Vagina (tissue), 2 donors: ENCODE measurements around the gene RGS10. TPM values are rescaled to one million over a fixed set of nuclear protein-coding genes. Genes with fewer than 3 reads are reported as not detected.

Experiments
- DNase-seq, 2 donors: peaks; one replicate each; pipeline ENCODE4 v3.0.0-alpha.2; 2017; ENCODE audit errors: extremely low spot score in 2 of 2
- H3K27ac ChIP-seq: fragments of 200-600 bp; sonication (generic); one replicate; pipeline ENCODE4 v1.5.1; 2019
- H3K27me3 ChIP-seq: fragments of 200-600 bp; sonication (generic); one replicate; pipeline ENCODE4 v1.5.1; 2019
- H3K36me3 ChIP-seq, 2 donors: fragments of 200-600 bp; sonication (generic); one replicate each; pipeline ENCODE4 v1.5.1; 2017 to 2019
- H3K4me1 ChIP-seq: fragments of 200-600 bp; sonication (generic); one replicate; pipeline ENCODE4 v1.5.1; 2019
- H3K4me3 ChIP-seq, 2 donors: fragments of 200-600 bp; sonication (generic); 1 replicate in 1 of 2; 2 replicates in 1 of 2; pipeline ENCODE4 v1.5.1; 2016 to 2019
- H3K9me3 ChIP-seq: fragments of 200-600 bp; sonication (generic); one replicate; pipeline ENCODE4 v1.5.1; 2019
- CTCF ChIP-seq, 3 experiments: fragments of 450-650 bp in 2 of 3; fragments of 200-600 bp in 1 of 3; sonication (generic) in 1 of 3; IDR thresholded peaks; one replicate each; pipeline ENCODE4 v1.5.1; 2017 to 2019; ENCODE audit warnings: antibody characterized with exemption in 3 of 3, mild to moderate bottlenecking in 2 of 3, moderate library complexity in 2 of 3
- POLR2A ChIP-seq, 2 donors: fragments of 450-650 bp; IDR thresholded peaks; one replicate each; pipeline ENCODE4 v1.6.1; 2017; ENCODE audit warnings: antibody characterized with exemption in 2 of 2, mild to moderate bottlenecking in 2 of 2, moderate library complexity in 2 of 2
- POLR2AphosphoS5 ChIP-seq, 2 donors: sonication (generic); formaldehyde crosslinking; IDR thresholded peaks; one replicate each; pipeline ENCODE4 v1.9.0; 2017; ENCODE audit warnings: antibody characterized with exemption in 2 of 2, mild to moderate bottlenecking in 2 of 2, low read depth in 1 of 2; ENCODE audit not compliant: insufficient read depth in 1 of 2
- intact Hi-C: fragments of 100-400 bp; cut with DNase I; formaldehyde crosslinking; loops from one replicate; pipeline ENCODE4 v1.15.1; 2023
- total RNA-seq: library from RNA; depleted of rRNA; stranded (reverse); fragments of >200 nt; gene quantifications from one replicate; pipeline ENCODE4 v1.2.3, GENCODE V29; 2016

RGS10 gene
- total RNA-seq, 1 donor from 2014 or later, result 63.6 TPM

GRCh38 chr10:119477444-119477843 lies 65.1 kb downstream of the RGS10 start:
- Histone ChIP-seq H3K4me3 (no peak overlapping the region), H3K36me3 (no peaks in the 10 kb centered on the region), H3K27ac (no peak overlapping the region), H3K9me3 (no peaks in the 10 kb centered on the region), H3K4me1 (peaks cover 5% of the 10 kb centered on the region), H3K27me3 (no peaks in the 10 kb centered on the region)
- no peak for DNase-seq
- no peak for TF ChIP-seq POLR2AphosphoS5 (IDR thresholded peaks at IDR 0.05; ENCODE audit: insufficient read depth in 1 of 2, low read depth in 1 of 2)
- no peak for TF ChIP-seq POLR2A (IDR thresholded peaks at IDR 0.05)
- TF ChIP-seq CTCF (IDR thresholded peaks at IDR 0.05), result no peak
- intact Hi-C loops, result no loop called here

GRCh38 chr10:119474606-119475005 lies 67.9 kb downstream of the RGS10 start:
- DNase-seq, result no peak
- peaks cover 5% of the 10 kb centered on the region for H3K4me1 ChIP-seq
- intact Hi-C loops, result no loop called here
- H3K36me3 ChIP-seq, result no peaks in the 10 kb centered on the region
- TF ChIP-seq POLR2A (IDR thresholded peaks at IDR 0.05), result no peak
- no peak for TF ChIP-seq POLR2AphosphoS5 (IDR thresholded peaks at IDR 0.05; ENCODE audit: insufficient read depth in 1 of 2, low read depth in 1 of 2)
- no peak for TF ChIP-seq CTCF (IDR thresholded peaks at IDR 0.05)
- H3K4me3 ChIP-seq, result no peak overlapping the region
- no peak overlapping the region for H3K27ac ChIP-seq
- no peaks in the 10 kb centered on the region for H3K27me3 ChIP-seq
- H3K9me3 ChIP-seq, result no peaks in the 10 kb centered on the region

GRCh38 chr10:119473771-119474170 lies 68.7 kb downstream of the RGS10 start:
- TF ChIP-seq POLR2A (IDR thresholded peaks at IDR 0.05) (no peak), POLR2AphosphoS5 (IDR thresholded peaks at IDR 0.05; ENCODE audit: insufficient read depth in 1 of 2, low read depth in 1 of 2) (no peak), CTCF (IDR thresholded peaks at IDR 0.05) (no peak)
- DNase-seq, result no peak
- H3K4me3 ChIP-seq, result no peak overlapping the region
- intact Hi-C loops, result no loop called here
- H3K27me3 ChIP-seq, result no peaks in the 10 kb centered on the region
- no peaks in the 10 kb centered on the region for H3K36me3 ChIP-seq
- no peak overlapping the region for H3K27ac ChIP-seq
- no peaks in the 10 kb centered on the region for H3K9me3 ChIP-seq
- peaks cover 3% of the 10 kb centered on the region for H3K4me1 ChIP-seq

- DNase-seq, result no peak
- Histone ChIP-seq H3K27ac (no peak overlapping the region), H3K9me3 (no peaks in the 10 kb centered on the region), H3K36me3 (no peaks in the 10 kb centered on the region), H3K4me3 (no peak overlapping the region), H3K4me1 (peaks cover 7% of the 10 kb centered on the region), H3K27me3 (no peaks in the 10 kb centered on the region)
- intact Hi-C loops, result no loop called here
- TF ChIP-seq CTCF (IDR thresholded peaks at IDR 0.05) (no peak), POLR2A (IDR thresholded peaks at IDR 0.05) (no peak), POLR2AphosphoS5 (IDR thresholded peaks at IDR 0.05; ENCODE audit: insufficient read depth in 1 of 2, low read depth in 1 of 2) (no peak)
These were observed 71.4 kb downstream of the RGS10 start for GRCh38 chr10:119470920-119471702.

GRCh38 chr10:119469846-119470245 lies 72.7 kb downstream of the RGS10 start:
- no peaks in the 10 kb centered on the region for H3K36me3 ChIP-seq
- no peak for DNase-seq
- H3K27ac ChIP-seq, result no peak overlapping the region
- H3K9me3 ChIP-seq, result no peaks in the 10 kb centered on the region
- no peaks in the 10 kb centered on the region for H3K27me3 ChIP-seq
- intact Hi-C loops, result no loop called here
- TF ChIP-seq POLR2AphosphoS5 (IDR thresholded peaks at IDR 0.05; ENCODE audit: insufficient read depth in 1 of 2, low read depth in 1 of 2) (no peak), CTCF (IDR thresholded peaks at IDR 0.05) (no peak), POLR2A (IDR thresholded peaks at IDR 0.05) (no peak)
- H3K4me1 ChIP-seq, result peaks cover 11% of the 10 kb centered on the region
- no peak overlapping the region for H3K4me3 ChIP-seq
